Measurements from ENCODE around the gene RABGAP1L. TPM values are rescaled to one million over a fixed set of nuclear protein-coding genes. Genes with fewer than 3 reads are reported as not detected.

Gene RABGAP1L
- total and polyA plus RNA-seq, 2 donors (not counting 3 experiments of a cell fraction or from before 2014, with no cell fraction given): 6.4 to 22.2 TPM

- H3K4me1 ChIP-seq (ENCODE audit: control insufficient read depth, extremely low read depth, insufficient read depth, low read length): peaks cover 6% of the 10 kb centered on the region
- ChIA-PET CTCF (interaction anchor here (1.2 kb wide), 1 partner anchor 8 kb away, joined by 3 read pairs; no protein-coding TSS in a partner anchor), POLR2A (no interaction called here)
- FAIRE-seq (no peak), DNase-seq (ENCODE audit: low read depth, low spot score) (no peak)
- intact Hi-C loops (cut with micrococcal nuclease) (no loop called here), dilution Hi-C loops (cut with MboI; ENCODE audit: extremely low pct_ligation_motif_present, low sequenced_read_pairs) (no loop called here)
- H4K20me1 ChIP-seq (replicated peaks; ENCODE audit: control insufficient read depth, extremely low read depth, insufficient read depth, low read length): no peaks in the 10 kb centered on the region
- no peak overlapping the region for H3K9ac ChIP-seq (replicated peaks; ENCODE audit: extremely low read depth, insufficient read depth, low read length)
- no peak overlapping the region for H2AFZ ChIP-seq (ENCODE audit: low read depth, low read length)
- no peaks in the 10 kb centered on the region for H3K9me1 ChIP-seq (replicated peaks; ENCODE audit: control insufficient read depth, extremely low read depth, insufficient read depth, low read length)
- TF ChIP-seq GATA2 (IDR thresholded peaks at IDR 0.05; ENCODE audit: insufficient read depth, insufficient read length, low read depth, low read length) (no peak), MAX (IDR thresholded peaks at IDR 0.05; ENCODE audit: insufficient read depth, insufficient read length) (no peak), JUN (IDR thresholded peaks at IDR 0.05; ENCODE audit: borderline replicate concordance, insufficient read depth, insufficient read length, low read depth) (no peak), CTCF (IDR thresholded peaks at IDR 0.05; ENCODE audit: extremely low read depth in 1 of 2, insufficient read depth in 1 of 2, low read depth in 1 of 2, low read length in 2 of 2) (no peak)
- H3K4me3 ChIP-seq (replicated peaks in 1 of 3; ENCODE audit: insufficient read depth in 1 of 3, low read depth in 1 of 3, low read length in 3 of 3): no peak overlapping the region
- H3K27ac ChIP-seq (ENCODE audit: insufficient read depth, low read depth, low read length): no peak overlapping the region
- BruUV-seq (replicated peaks): no TSS peak
- no peaks in the 10 kb centered on the region for H3K79me2 ChIP-seq (ENCODE audit: control insufficient read depth, insufficient read depth, low read length)
- no peaks in the 10 kb centered on the region for H3K36me3 ChIP-seq (ENCODE audit: control insufficient read depth in 2 of 2, extremely low read depth in 1 of 2, insufficient read depth in 2 of 2, low read length in 2 of 2)
- H3K4me2 ChIP-seq (ENCODE audit: insufficient read depth, low read length): no peak overlapping the region
- H3K9me3 ChIP-seq (replicated peaks; ENCODE audit: control insufficient read depth, insufficient read depth, low read length): no peaks in the 10 kb centered on the region
- no peaks in the 10 kb centered on the region for H3K27me3 ChIP-seq (ENCODE audit: control insufficient read depth in 2 of 2, insufficient read depth in 2 of 2, low read length in 2 of 2)
These were observed 658.8 kb downstream of the RABGAP1L start for GRCh38 chr1:174818014-174818616.

GRCh38 chr1:174818951-174819350 lies 659.6 kb downstream of the RABGAP1L start:
- H2AFZ ChIP-seq (ENCODE audit: low read depth, low read length): no peak overlapping the region
- no peak overlapping the region for H3K9ac ChIP-seq (replicated peaks; ENCODE audit: extremely low read depth, insufficient read depth, low read length)
- no peak overlapping the region for H3K4me3 ChIP-seq (replicated peaks in 1 of 3; ENCODE audit: insufficient read depth in 1 of 3, low read depth in 1 of 3, low read length in 3 of 3)
- H3K79me2 ChIP-seq (ENCODE audit: control insufficient read depth, insufficient read depth, low read length): no peaks in the 10 kb centered on the region
- DNase-seq (ENCODE audit: low read depth, low spot score): no peak
- no peaks in the 10 kb centered on the region for H4K20me1 ChIP-seq (replicated peaks; ENCODE audit: control insufficient read depth, extremely low read depth, insufficient read depth, low read length)
- H3K4me1 ChIP-seq (ENCODE audit: control insufficient read depth, extremely low read depth, insufficient read depth, low read length): peaks cover 6% of the 10 kb centered on the region
- H3K4me2 ChIP-seq (ENCODE audit: insufficient read depth, low read length): no peak overlapping the region
- no peak for FAIRE-seq
- no peaks in the 10 kb centered on the region for H3K36me3 ChIP-seq (ENCODE audit: control insufficient read depth in 2 of 2, extremely low read depth in 1 of 2, insufficient read depth in 2 of 2, low read length in 2 of 2)
- ChIA-PET POLR2A (interaction anchor here (0.7 kb wide), 1 partner anchor 9 kb away, joined by 6 read pairs; no protein-coding TSS in a partner anchor), CTCF (interaction anchor here (1.2 kb wide), 1 partner anchor 9 kb away, joined by 3 read pairs; no protein-coding TSS in a partner anchor)
- no peaks in the 10 kb centered on the region for H3K27me3 ChIP-seq (ENCODE audit: control insufficient read depth in 2 of 2, insufficient read depth in 2 of 2, low read length in 2 of 2)
- intact Hi-C loops (cut with micrococcal nuclease) (no loop called here), dilution Hi-C loops (cut with MboI; ENCODE audit: extremely low pct_ligation_motif_present, low sequenced_read_pairs) (no loop called here)
- no peaks in the 10 kb centered on the region for H3K9me3 ChIP-seq (replicated peaks; ENCODE audit: control insufficient read depth, insufficient read depth, low read length)
- TF ChIP-seq POLR2A (IDR thresholded peaks at IDR 0.05; ENCODE audit: low read depth, low read length) (no peak), CTCF (IDR thresholded peaks at IDR 0.05; ENCODE audit: extremely low read depth in 1 of 2, insufficient read depth in 1 of 2, low read depth in 1 of 2, low read length in 2 of 2) (no peak), EZH2 (IDR thresholded peaks at IDR 0.05; ENCODE audit: borderline replicate concordance, low read depth, low read length, severe bottlenecking) (no peak), MYC (IDR thresholded peaks at IDR 0.05; ENCODE audit: low read depth, low read length) (no peak), JUN (IDR thresholded peaks at IDR 0.05; ENCODE audit: borderline replicate concordance, insufficient read depth, insufficient read length, low read depth) (no peak), GATA2 (IDR thresholded peaks at IDR 0.05; ENCODE audit: insufficient read depth, insufficient read length, low read depth, low read length) (no peak), MAX (IDR thresholded peaks at IDR 0.05; ENCODE audit: insufficient read depth, insufficient read length) (no peak), FOS (IDR thresholded peaks at IDR 0.05; ENCODE audit: borderline replicate concordance, insufficient read depth, low read length) (no peak)
- no peak overlapping the region for H3K27ac ChIP-seq (ENCODE audit: insufficient read depth, low read depth, low read length)
- BruUV-seq (replicated peaks): no TSS peak
- no peaks in the 10 kb centered on the region for H3K9me1 ChIP-seq (replicated peaks; ENCODE audit: control insufficient read depth, extremely low read depth, insufficient read depth, low read length)

Data from endothelial cell of umbilical vein (primary cell).